ENCODE measurements around the gene SEMA7A. TPM values are rescaled to one million over a fixed set of nuclear protein-coding genes. Genes with fewer than 3 reads are reported as not detected.
A peak's percentile ranks its signal among the peaks of the same experiment; 100 is the strongest.

Gene SEMA7A
- total and polyA plus RNA-seq, 9 of the 15 experiments (the other 6 are each of a cell fraction or from before 2014, with no cell fraction given) = 0.04 to 8.2 (median 5.4) TPM; not detected in 1

- no peaks in the 10 kb centered on the region for H4K20me1 ChIP-seq (replicated peaks; ENCODE audit: control insufficient read depth, insufficient read depth, low read length)
- no peak overlapping the region for H3K27ac ChIP-seq (ENCODE audit: extremely low read depth, low read depth, low read length)
- H3K9me3 ChIP-seq (replicated peaks; ENCODE audit: control insufficient read depth, insufficient read depth, low read depth, low read length) = no peaks in the 10 kb centered on the region
- no peak overlapping the region for H2AFZ ChIP-seq (ENCODE audit: low read depth, low read length)
- in situ Hi-C loops (cut with MboI) (no loop called here), intact Hi-C loops (cut with micrococcal nuclease) (no loop called here)
- H3K9me1 ChIP-seq (ENCODE audit: control insufficient read depth, insufficient read depth, low read length) = peaks cover 3% of the 10 kb centered on the region
- ChIA-PET CTCF (ENCODE audit: low intra/inter-chr PET ratio) (no interaction called here), POLR2A (interaction anchor here (0.6 to 1.4 kb wide), 5 partner anchors 8 to 25 kb away, joined by 3 to 4 read pairs (median 3); no protein-coding TSS in a partner anchor)
- no peak overlapping the region for H3K4me2 ChIP-seq (ENCODE audit: insufficient read depth, low read length)
- no peaks in the 10 kb centered on the region for H3K79me2 ChIP-seq (ENCODE audit: control insufficient read depth, insufficient read depth, low read length)
- FAIRE-seq = no peak
- BruUV-seq (replicated peaks) = no TSS peak
- no peak overlapping the region for H3K4me3 ChIP-seq
- H3K9ac ChIP-seq (ENCODE audit: insufficient read depth in 1 of 2, low read depth in 2 of 2, low read length in 2 of 2) = peak overlapping the region in 1 of 2 experiments; percentile 24; a peak in 1 of 4 replicates
- WGBS (ENCODE audit: insufficient coverage, low coverage, missing lambda C conversion rate) = 64% methylated on average over 7 of the region's 7 CpGs
- ATAC-seq = no peak
- peaks cover 31 to 45% of the 10 kb centered on the region in 2 experiments for H3K4me1 ChIP-seq (replicated peaks in 1 of 2; ENCODE audit: control insufficient read depth in 2 of 2, insufficient read depth in 2 of 2, low read length in 2 of 2)
- DNase-seq (ENCODE audit: extremely low read depth in 1 of 4, low spot score in 3 of 4) = no peak
- H3K27me3 ChIP-seq (ENCODE audit: control insufficient read depth in 2 of 2, insufficient read depth in 2 of 2, low read length in 2 of 2) = no peaks in the 10 kb centered on the region
- peaks cover 36% of the 10 kb centered on the region; the same call in 2 of the 3 replicates for H3K36me3 ChIP-seq (ENCODE audit: control insufficient read depth, insufficient read depth, low read length)
- TF ChIP-seq, protein P1, sequence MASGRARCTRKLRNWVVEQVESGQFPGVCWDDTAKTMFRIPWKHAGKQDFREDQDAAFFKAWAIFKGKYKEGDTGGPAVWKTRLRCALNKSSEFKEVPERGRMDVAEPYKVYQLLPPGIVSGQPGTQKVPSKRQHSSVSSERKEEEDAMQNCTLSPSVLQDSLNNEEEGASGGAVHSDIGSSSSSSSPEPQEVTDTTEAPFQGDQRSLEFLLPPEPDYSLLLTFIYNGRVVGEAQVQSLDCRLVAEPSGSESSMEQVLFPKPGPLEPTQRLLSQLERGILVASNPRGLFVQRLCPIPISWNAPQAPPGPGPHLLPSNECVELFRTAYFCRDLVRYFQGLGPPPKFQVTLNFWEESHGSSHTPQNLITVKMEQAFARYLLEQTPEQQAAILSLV (tag; IDR thresholded peaks at IDR 0.05) = no peak
- TF ChIP-seq, protein P2, sequence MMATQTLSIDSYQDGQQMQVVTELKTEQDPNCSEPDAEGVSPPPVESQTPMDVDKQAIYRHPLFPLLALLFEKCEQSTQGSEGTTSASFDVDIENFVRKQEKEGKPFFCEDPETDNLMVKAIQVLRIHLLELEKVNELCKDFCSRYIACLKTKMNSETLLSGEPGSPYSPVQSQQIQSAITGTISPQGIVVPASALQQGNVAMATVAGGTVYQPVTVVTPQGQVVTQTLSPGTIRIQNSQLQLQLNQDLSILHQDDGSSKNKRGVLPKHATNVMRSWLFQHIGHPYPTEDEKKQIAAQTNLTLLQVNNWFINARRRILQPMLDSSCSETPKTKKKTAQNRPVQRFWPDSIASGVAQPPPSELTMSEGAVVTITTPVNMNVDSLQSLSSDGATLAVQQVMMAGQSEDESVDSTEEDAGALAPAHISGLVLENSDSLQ (IDR thresholded peaks at IDR 0.05) = no peak
- TF ChIP-seq ZNF561 (CRISPR knock-in tag; conservative IDR thresholded peaks at IDR 0.05) (no peak), ETS1 (conservative IDR thresholded peaks at IDR 0.05; ENCODE audit: control insufficient read depth, low read depth, low read length) (no peak), POLR2B (IDR thresholded peaks at IDR 0.05; ENCODE audit: low read depth, partially characterized antibody) (peak; percentile 18), ZNF184 (CRISPR knock-in tag; IDR thresholded peaks at IDR 0.05) (no peak), POLR2AphosphoS2 (IDR thresholded peaks at IDR 0.05; ENCODE audit: low read length) (0 out of 2 replicates have a peak, but pooled peaks have one; percentile 37), ZBTB12 (CRISPR knock-in tag; IDR thresholded peaks at IDR 0.05) (no peak), CREM (IDR thresholded peaks at IDR 0.05; ENCODE audit: low read depth) (no peak)
- TF ChIP-seq, protein P3, sequence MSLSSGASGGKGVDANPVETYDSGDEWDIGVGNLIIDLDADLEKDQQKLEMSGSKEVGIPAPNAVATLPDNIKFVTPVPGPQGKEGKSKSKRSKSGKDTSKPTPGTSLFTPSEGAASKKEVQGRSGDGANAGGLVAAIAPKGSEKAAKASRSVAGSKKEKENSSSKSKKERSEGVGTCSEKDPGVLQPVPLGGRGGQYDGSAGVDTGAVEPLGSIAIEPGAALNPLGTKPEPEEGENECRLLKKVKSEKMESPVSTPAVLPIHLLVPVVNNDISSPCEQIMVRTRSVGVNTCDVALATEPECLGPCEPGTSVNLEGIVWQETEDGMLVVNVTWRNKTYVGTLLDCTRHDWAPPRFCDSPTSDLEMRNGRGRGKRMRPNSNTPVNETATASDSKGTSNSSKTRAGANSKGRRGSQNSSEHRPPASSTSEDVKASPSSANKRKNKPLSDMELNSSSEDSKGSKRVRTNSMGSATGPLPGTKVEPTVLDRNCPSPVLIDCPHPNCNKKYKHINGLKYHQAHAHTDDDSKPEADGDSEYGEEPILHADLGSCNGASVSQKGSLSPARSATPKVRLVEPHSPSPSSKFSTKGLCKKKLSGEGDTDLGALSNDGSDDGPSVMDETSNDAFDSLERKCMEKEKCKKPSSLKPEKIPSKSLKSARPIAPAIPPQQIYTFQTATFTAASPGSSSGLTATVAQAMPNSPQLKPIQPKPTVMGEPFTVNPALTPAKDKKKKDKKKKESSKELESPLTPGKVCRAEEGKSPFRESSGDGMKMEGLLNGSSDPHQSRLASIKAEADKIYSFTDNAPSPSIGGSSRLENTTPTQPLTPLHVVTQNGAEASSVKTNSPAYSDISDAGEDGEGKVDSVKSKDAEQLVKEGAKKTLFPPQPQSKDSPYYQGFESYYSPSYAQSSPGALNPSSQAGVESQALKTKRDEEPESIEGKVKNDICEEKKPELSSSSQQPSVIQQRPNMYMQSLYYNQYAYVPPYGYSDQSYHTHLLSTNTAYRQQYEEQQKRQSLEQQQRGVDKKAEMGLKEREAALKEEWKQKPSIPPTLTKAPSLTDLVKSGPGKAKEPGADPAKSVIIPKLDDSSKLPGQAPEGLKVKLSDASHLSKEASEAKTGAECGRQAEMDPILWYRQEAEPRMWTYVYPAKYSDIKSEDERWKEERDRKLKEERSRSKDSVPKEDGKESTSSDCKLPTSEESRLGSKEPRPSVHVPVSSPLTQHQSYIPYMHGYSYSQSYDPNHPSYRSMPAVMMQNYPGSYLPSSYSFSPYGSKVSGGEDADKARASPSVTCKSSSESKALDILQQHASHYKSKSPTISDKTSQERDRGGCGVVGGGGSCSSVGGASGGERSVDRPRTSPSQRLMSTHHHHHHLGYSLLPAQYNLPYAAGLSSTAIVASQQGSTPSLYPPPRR (CRISPR knock-in tag; IDR thresholded peaks at IDR 0.05; ENCODE audit: borderline replicate concordance) = no peak
These were observed 24.9 kb downstream of the SEMA7A start for GRCh38 chr15:74408815-74409214.

Measured in K562 (cell line).